ENCODE measurements around the gene PER1. TPM values are rescaled to one million over a fixed set of nuclear protein-coding genes. Genes with fewer than 3 reads are reported as not detected.

PER1 gene
- total and polyA plus RNA-seq, 9 of the 15 experiments (the other 6 are each of a cell fraction or from before 2014, with no cell fraction given) = 0.13 to 26.0 (median 3.4) TPM

DNA sequence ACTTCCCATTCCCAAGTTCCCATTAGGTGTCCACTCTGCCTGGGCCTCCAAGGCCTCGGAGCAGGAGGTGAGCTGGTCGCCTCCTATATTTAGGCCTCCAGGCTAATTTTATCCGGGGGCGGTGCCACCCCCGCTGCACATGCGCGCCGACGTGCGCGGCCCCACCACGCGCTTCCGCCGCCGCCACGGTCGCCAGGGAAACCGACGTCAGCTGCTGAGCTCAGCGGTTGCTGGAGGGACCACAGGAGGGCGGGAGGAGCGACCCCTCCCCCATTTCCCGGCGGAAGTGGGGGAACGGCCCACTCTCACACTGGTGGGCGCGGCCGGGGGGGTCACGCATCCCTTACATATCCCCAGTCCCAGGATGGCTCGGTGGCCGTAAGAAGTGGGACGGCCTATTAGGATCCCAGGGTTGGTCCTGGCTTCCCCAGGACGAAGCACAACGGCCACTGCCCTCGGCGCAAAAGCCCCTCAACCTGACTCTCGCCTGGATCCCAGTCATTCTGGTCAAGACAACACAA is 1.0 kb downstream of the PER1 start (continued):
- TF ChIP-seq, protein P1, sequence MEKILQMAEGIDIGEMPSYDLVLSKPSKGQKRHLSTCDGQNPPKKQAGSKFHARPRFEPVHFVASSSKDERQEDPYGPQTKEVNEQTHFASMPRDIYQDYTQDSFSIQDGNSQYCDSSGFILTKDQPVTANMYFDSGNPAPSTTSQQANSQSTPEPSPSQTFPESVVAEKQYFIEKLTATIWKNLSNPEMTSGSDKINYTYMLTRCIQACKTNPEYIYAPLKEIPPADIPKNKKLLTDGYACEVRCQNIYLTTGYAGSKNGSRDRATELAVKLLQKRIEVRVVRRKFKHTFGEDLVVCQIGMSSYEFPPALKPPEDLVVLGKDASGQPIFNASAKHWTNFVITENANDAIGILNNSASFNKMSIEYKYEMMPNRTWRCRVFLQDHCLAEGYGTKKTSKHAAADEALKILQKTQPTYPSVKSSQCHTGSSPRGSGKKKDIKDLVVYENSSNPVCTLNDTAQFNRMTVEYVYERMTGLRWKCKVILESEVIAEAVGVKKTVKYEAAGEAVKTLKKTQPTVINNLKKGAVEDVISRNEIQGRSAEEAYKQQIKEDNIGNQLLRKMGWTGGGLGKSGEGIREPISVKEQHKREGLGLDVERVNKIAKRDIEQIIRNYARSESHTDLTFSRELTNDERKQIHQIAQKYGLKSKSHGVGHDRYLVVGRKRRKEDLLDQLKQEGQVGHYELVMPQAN (IDR thresholded peaks at IDR 0.05; ENCODE audit: borderline replicate concordance) = peak; percentile 63; the same call in 1 of the 2 replicates
- TF ChIP-seq, protein P2, sequence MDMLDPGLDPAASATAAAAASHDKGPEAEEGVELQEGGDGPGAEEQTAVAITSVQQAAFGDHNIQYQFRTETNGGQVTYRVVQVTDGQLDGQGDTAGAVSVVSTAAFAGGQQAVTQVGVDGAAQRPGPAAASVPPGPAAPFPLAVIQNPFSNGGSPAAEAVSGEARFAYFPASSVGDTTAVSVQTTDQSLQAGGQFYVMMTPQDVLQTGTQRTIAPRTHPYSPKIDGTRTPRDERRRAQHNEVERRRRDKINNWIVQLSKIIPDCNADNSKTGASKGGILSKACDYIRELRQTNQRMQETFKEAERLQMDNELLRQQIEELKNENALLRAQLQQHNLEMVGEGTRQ (CRISPR knock-in tag; IDR thresholded peaks at IDR 0.05) = peak; percentile 26; the same call in 1 of the 2 replicates
- TF ChIP-seq CXXC5 (CRISPR knock-in tag; IDR thresholded peaks at IDR 0.05) = peak; percentile 65
- TF ChIP-seq GTF2F1 (IDR thresholded peaks at IDR 0.05; ENCODE audit: low read depth, low read length) = 0 out of 2 replicates have a peak, but pooled peaks have one; percentile 35
- no peak for TF ChIP-seq HNRNPH1 (optimal IDR thresholded peaks at IDR 0.05; ENCODE audit: low read depth, low read length)
- TF ChIP-seq CCNT2 (IDR thresholded peaks at IDR 0.05; ENCODE audit: borderline replicate concordance, extremely low read depth, insufficient read length, low read depth, low read length) = peak; percentile 76
- peak; percentile 26 for TF ChIP-seq DACH1 (IDR thresholded peaks at IDR 0.05; ENCODE audit: partially characterized antibody)
- TF ChIP-seq, protein P3, sequence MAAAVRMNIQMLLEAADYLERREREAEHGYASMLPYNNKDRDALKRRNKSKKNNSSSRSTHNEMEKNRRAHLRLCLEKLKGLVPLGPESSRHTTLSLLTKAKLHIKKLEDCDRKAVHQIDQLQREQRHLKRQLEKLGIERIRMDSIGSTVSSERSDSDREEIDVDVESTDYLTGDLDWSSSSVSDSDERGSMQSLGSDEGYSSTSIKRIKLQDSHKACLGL (CRISPR knock-in tag; IDR thresholded peaks at IDR 0.05; ENCODE audit: borderline replicate concordance, poor library complexity, severe bottlenecking) = peak; percentile 54
- no peak for TF ChIP-seq HDAC6 (IDR thresholded peaks at IDR 0.05; ENCODE audit: low read depth, low read length)
- TF ChIP-seq ILF3 (IDR thresholded peaks at IDR 0.05; ENCODE audit: borderline replicate concordance) = no peak
- TF ChIP-seq, protein P4, sequence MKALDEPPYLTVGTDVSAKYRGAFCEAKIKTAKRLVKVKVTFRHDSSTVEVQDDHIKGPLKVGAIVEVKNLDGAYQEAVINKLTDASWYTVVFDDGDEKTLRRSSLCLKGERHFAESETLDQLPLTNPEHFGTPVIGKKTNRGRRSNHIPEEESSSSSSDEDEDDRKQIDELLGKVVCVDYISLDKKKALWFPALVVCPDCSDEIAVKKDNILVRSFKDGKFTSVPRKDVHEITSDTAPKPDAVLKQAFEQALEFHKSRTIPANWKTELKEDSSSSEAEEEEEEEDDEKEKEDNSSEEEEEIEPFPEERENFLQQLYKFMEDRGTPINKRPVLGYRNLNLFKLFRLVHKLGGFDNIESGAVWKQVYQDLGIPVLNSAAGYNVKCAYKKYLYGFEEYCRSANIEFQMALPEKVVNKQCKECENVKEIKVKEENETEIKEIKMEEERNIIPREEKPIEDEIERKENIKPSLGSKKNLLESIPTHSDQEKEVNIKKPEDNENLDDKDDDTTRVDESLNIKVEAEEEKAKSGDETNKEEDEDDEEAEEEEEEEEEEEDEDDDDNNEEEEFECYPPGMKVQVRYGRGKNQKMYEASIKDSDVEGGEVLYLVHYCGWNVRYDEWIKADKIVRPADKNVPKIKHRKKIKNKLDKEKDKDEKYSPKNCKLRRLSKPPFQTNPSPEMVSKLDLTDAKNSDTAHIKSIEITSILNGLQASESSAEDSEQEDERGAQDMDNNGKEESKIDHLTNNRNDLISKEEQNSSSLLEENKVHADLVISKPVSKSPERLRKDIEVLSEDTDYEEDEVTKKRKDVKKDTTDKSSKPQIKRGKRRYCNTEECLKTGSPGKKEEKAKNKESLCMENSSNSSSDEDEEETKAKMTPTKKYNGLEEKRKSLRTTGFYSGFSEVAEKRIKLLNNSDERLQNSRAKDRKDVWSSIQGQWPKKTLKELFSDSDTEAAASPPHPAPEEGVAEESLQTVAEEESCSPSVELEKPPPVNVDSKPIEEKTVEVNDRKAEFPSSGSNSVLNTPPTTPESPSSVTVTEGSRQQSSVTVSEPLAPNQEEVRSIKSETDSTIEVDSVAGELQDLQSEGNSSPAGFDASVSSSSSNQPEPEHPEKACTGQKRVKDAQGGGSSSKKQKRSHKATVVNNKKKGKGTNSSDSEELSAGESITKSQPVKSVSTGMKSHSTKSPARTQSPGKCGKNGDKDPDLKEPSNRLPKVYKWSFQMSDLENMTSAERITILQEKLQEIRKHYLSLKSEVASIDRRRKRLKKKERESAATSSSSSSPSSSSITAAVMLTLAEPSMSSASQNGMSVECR (CRISPR knock-in tag; IDR thresholded peaks at IDR 0.05) = peak; percentile 90
- TF ChIP-seq, protein P5, sequence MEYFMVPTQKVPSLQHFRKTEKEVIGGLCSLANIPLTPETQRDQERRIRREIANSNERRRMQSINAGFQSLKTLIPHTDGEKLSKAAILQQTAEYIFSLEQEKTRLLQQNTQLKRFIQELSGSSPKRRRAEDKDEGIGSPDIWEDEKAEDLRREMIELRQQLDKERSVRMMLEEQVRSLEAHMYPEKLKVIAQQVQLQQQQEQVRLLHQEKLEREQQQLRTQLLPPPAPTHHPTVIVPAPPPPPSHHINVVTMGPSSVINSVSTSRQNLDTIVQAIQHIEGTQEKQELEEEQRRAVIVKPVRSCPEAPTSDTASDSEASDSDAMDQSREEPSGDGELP (CRISPR knock-in tag; IDR thresholded peaks at IDR 0.05; ENCODE audit: borderline replicate concordance) = peak; percentile 97
- TF ChIP-seq HDAC1 (IDR thresholded peaks at IDR 0.05) = peak in 1 of 2 experiments; percentile 49; a peak in 1 of 4 replicates
- TF ChIP-seq, protein P6, sequence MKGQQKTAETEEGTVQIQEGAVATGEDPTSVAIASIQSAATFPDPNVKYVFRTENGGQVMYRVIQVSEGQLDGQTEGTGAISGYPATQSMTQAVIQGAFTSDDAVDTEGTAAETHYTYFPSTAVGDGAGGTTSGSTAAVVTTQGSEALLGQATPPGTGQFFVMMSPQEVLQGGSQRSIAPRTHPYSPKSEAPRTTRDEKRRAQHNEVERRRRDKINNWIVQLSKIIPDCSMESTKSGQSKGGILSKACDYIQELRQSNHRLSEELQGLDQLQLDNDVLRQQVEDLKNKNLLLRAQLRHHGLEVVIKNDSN (CRISPR knock-in tag; IDR thresholded peaks at IDR 0.05) = peak; percentile 45
- peak; percentile 58; the same call in 1 of the 2 replicates for TF ChIP-seq ATF7 (IDR thresholded peaks at IDR 0.05)
- TF ChIP-seq EHMT2 (IDR thresholded peaks at IDR 0.05) = no peak
- peak; percentile 4 for TF ChIP-seq RBBP5 (IDR thresholded peaks at IDR 0.05; ENCODE audit: borderline replicate concordance, insufficient read depth, low read length, poor library complexity, severe bottlenecking)
- TF ChIP-seq DPF2 (IDR thresholded peaks at IDR 0.05) = no peak

Measured in K562 (cell line).